H1 (cell line): ENCODE results near the gene P3H2. TPM values are rescaled to one million over a fixed set of nuclear protein-coding genes. Genes with fewer than 3 reads are reported as not detected.

Experiments
- CBX5 ChIP-seq: fragments of 300-800, 300-1000 bp; sonication (generic); IDR thresholded peaks from 2 replicates; pipeline ENCODE4 v1.7.1; 2016; ENCODE audit warnings: antibody characterized with exemption, low read length, low read depth
- EGR1 ChIP-seq: IDR thresholded peaks from 2 replicates; pipeline ENCODE4 v1.6.1; 2011; ENCODE audit warnings: low read depth, low read length, borderline replicate concordance
- polyA plus RNA-seq, 7 experiments: library from polyadenylated mRNA; depleted of rRNA in 3 of 7; stranded (reverse) in 5 of 7; unstranded in 2 of 7; fragments of >200 nt in 5 of 7; fragments of 200-250 nt in 2 of 7; gene quantifications; 1 replicate in 5 of 7; 2 replicates in 1 of 7; 4 replicates in 1 of 7; pipeline versions ENCODE4 v1.2.1 to v1.2.3, GENCODE V29; 2011 to 2013; ENCODE audit warnings: missing spikeins in 2 of 7, mixed read lengths in 2 of 7
- total RNA-seq: library from RNA; stranded (reverse); fragmentation: NEBNext Ultra II Directional; extraction: Animal tissue kit (Norgen Biotek cat#: 25700); gene quantifications from 2 replicates; pipeline ENCODE4 v1.2.1, GENCODE V29; 2021

P3H2 gene
- total and polyA plus RNA-seq, 2 of the 8 experiments (the other 6 are each of a cell fraction or from before 2014, with no cell fraction given): 40.5 to 60.4 TPM

DNA sequence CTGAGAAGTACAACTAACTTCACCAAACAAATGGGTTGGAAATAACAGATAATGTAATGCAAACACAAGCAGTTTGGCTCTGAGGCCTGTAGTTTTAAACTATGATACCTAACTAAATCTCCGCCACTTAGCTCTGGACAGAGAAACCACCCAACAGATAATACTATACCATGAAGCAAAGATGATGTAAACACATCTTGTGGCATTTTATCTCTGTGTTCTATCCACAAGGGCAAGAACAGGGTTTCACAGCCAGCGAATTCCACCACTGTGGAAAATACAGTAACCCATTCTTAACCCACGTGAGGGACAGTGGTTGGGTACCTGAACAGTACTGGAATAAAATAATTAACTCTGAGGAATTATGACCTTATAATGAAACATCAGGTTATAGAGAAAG is 93.6 kb downstream of the P3H2 start (continued):
- TF ChIP-seq CBX5 (no peak), EGR1 (no peak)
